Liver (tissue), 9 donors: ENCODE data around the gene PHYKPL. TPM values are rescaled to one million over a fixed set of nuclear protein-coding genes. Genes with fewer than 3 reads are reported as not detected.

Source experiments
- DNase-seq: peaks from one replicate; pipeline ENCODE4 v3.0.0-alpha.2; 2017; ENCODE audit warnings: low spot score
- H3K27ac ChIP-seq, 2 donors: one replicate each; pipeline ENCODE4 v1.7.0; 2013; ENCODE audit warnings: inconsistent platforms in 2 of 2, low read length in 2 of 2, control low read depth in 1 of 2, low read depth in 1 of 2, mild to moderate bottlenecking in 1 of 2
- H3K27me3 ChIP-seq, 4 donors: one replicate each; pipeline versions ENCODE4 v1.6.1 to v1.7.0; 2013; ENCODE audit warnings: low read length in 3 of 4, inconsistent platforms in 1 of 4, mild to moderate bottlenecking in 1 of 4, moderate library complexity in 1 of 4; ENCODE audit not compliant: control insufficient read depth in 4 of 4, insufficient read depth in 4 of 4
- H3K36me3 ChIP-seq, 4 donors: one replicate each; pipeline versions ENCODE4 v1.6.1 to v1.7.0; 2013; ENCODE audit warnings: low read length in 3 of 4, mild to moderate bottlenecking in 3 of 4, low read depth in 1 of 4, moderate library complexity in 1 of 4; ENCODE audit not compliant: control insufficient read depth in 4 of 4, insufficient read depth in 3 of 4
- H3K4me1 ChIP-seq, 4 donors: one replicate each; pipeline versions ENCODE4 v1.6.1 to v1.7.0; 2013; ENCODE audit warnings: low read length in 3 of 4, mild to moderate bottlenecking in 3 of 4, moderate library complexity in 1 of 4; ENCODE audit not compliant: control insufficient read depth in 4 of 4, insufficient read depth in 4 of 4
- H3K4me3 ChIP-seq, 3 donors: one replicate each; pipeline versions ENCODE4 v1.6.1 to v1.7.0; 2013; ENCODE audit warnings: low read length in 3 of 3, control low read depth in 1 of 3, low read depth in 1 of 3, mild to moderate bottlenecking in 1 of 3
- H3K9ac ChIP-seq, 2 donors: one replicate each; pipeline ENCODE4 v1.7.0; 2013; ENCODE audit warnings: low read length in 2 of 2, mild to moderate bottlenecking in 2 of 2, moderate library complexity in 2 of 2, control low read depth in 1 of 2, low read depth in 1 of 2
- H3K9me3 ChIP-seq, 4 donors: one replicate each; pipeline versions ENCODE4 v1.6.1 to v1.7.0; 2013; ENCODE audit warnings: low read length in 3 of 4; ENCODE audit not compliant: control insufficient read depth in 4 of 4
- EGR1 ChIP-seq, 2 donors: IDR thresholded peaks; 2 replicates each; pipeline ENCODE4 v1.6.1; 2016 to 2018; ENCODE audit warnings: antibody characterized with exemption in 2 of 2, low read depth in 2 of 2
- FOXA2 ChIP-seq: IDR thresholded peaks from 2 replicates; pipeline ENCODE4 v1.6.1; 2016; ENCODE audit warnings: antibody characterized with exemption
- GABPA ChIP-seq, 2 donors: IDR thresholded peaks in 1 of 2; conservative IDR thresholded peaks in 1 of 2; 2 replicates each; pipeline ENCODE4 v1.6.1; 2016; ENCODE audit warnings: antibody characterized with exemption in 2 of 2, mild to moderate bottlenecking in 1 of 2, moderate library complexity in 1 of 2
- HNF4A ChIP-seq, 2 donors: conservative IDR thresholded peaks; 2 replicates each; pipeline ENCODE4 v1.6.1; 2016; ENCODE audit warnings: antibody characterized with exemption in 2 of 2, mild to moderate bottlenecking in 2 of 2
- HNF4G ChIP-seq: IDR thresholded peaks from 2 replicates; pipeline ENCODE4 v1.6.1; 2016; ENCODE audit warnings: antibody characterized with exemption
- JUND ChIP-seq, 2 donors: IDR thresholded peaks; 2 replicates each; pipeline ENCODE4 v1.6.1; 2016; ENCODE audit warnings: antibody characterized with exemption in 2 of 2
- NR2F2 ChIP-seq: IDR thresholded peaks from 2 replicates; pipeline ENCODE4 v1.6.1; 2016; ENCODE audit warnings: antibody characterized with exemption
- RAD21 ChIP-seq, 2 donors: IDR thresholded peaks; 2 replicates each; pipeline ENCODE4 v1.6.1; 2016; ENCODE audit warnings: antibody characterized with exemption in 2 of 2, mild to moderate bottlenecking in 2 of 2
- RXRA ChIP-seq, 2 donors: IDR thresholded peaks; 2 replicates each; pipeline ENCODE4 v1.6.1; 2017 to 2018; ENCODE audit warnings: antibody characterized with exemption in 2 of 2, mild to moderate bottlenecking in 1 of 2
- SP1 ChIP-seq: IDR thresholded peaks from 2 replicates; pipeline ENCODE4 v1.6.1; 2018; ENCODE audit warnings: antibody characterized with exemption, mild to moderate bottlenecking
- TAF1 ChIP-seq: conservative IDR thresholded peaks from 2 replicates; pipeline ENCODE4 v1.6.1; 2016; ENCODE audit warnings: antibody characterized with exemption, mild to moderate bottlenecking
- YY1 ChIP-seq: IDR thresholded peaks from 2 replicates; pipeline ENCODE4 v1.6.1; 2016; ENCODE audit warnings: antibody characterized with exemption, mild to moderate bottlenecking
- whole genome bisulfite sequencing: extraction: QIAGEN DNeasy Blood & Tissue Kit; methylation state at CpG from one replicate; pipeline ENCODE4 v1.1.7; 2013; 5-methylcytosine and 5-hydroxymethylcytosine counted together
- polyA plus RNA-seq, 2 donors: library from polyadenylated mRNA; stranded (reverse) in 1 of 2; unstranded in 1 of 2; fragments of 200-250 nt in 1 of 2; fragments of >200 nt in 1 of 2; fragmentation: Nextera tagmentation in 1 of 2; extraction: Ambion mirVana in 1 of 2; gene quantifications; one replicate each; pipeline versions ENCODE4 v1.2.1 to v1.2.3, GENCODE V29; 2013 to 2015
- total RNA-seq, 2 donors: library from RNA; depleted of rRNA; stranded (reverse); fragments of >200 nt; gene quantifications; one replicate each; pipeline ENCODE4 v1.2.3, GENCODE V29; 2014
- TF ChIP-seq, protein P1 (sequence below): IDR thresholded peaks from 2 replicates; pipeline ENCODE4 v1.6.1; 2016; ENCODE audit warnings: antibody characterized with exemption
- TF ChIP-seq, protein P2 (sequence below): IDR thresholded peaks from 2 replicates; pipeline ENCODE4 v1.6.1; 2016; ENCODE audit warnings: antibody characterized with exemption
- TF ChIP-seq, protein P3 (sequence below): IDR thresholded peaks from 2 replicates; pipeline ENCODE4 v1.6.1; 2016; ENCODE audit warnings: antibody characterized with exemption, mild to moderate bottlenecking
- donor health status: healthy.
- donor health status: healthy.
- donor health status: healthy.
- donor health status: healthy.
- donor health status: healthy.

PHYKPL gene
- total and polyA plus RNA-seq, 4 donors: 25.6 to 103 (median 45.0) TPM

DNA sequence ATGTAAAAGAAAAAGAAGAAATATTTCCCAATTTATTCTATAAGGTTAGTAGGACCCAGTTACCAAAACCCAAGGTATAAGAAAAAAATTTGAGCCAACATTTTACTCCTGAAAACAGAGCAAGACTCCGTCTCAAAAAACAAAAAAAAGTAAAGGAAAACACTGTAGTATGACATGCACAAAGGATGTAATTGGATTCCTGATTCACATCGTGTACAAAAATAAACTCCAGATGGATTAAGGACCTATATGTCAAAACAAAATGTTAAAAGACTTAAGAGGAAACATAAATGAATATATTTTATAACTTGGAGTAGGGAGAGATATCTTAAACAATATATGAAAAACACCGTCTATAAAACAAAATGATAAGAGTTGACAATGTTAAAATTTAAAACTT lies 13.8 kb downstream of the PHYKPL start:
- 91% methylated on average over 3 of the region's 3 CpGs for WGBS
- peaks cover 9 to 55% (median 41%) of the 10 kb centered on the region in 4 donors for H3K36me3 ChIP-seq
- H3K27ac ChIP-seq: no peak overlapping the region
- no peaks in the 10 kb centered on the region for H3K9me3 ChIP-seq
- no peaks in the 10 kb centered on the region for H3K27me3 ChIP-seq
- no peak overlapping the region for H3K4me3 ChIP-seq
- TF ChIP-seq NR2F2 (no peak), EGR1 (IDR thresholded peaks at IDR 0.05; ENCODE audit: low read depth in 2 of 2) (no peak), SP1 (no peak)
- DNase-seq: no peak
- no peak overlapping the region for H3K9ac ChIP-seq
- peaks cover 13 to 23% (median 21%) of the 10 kb centered on the region in 4 donors for H3K4me1 ChIP-seq

DNA sequence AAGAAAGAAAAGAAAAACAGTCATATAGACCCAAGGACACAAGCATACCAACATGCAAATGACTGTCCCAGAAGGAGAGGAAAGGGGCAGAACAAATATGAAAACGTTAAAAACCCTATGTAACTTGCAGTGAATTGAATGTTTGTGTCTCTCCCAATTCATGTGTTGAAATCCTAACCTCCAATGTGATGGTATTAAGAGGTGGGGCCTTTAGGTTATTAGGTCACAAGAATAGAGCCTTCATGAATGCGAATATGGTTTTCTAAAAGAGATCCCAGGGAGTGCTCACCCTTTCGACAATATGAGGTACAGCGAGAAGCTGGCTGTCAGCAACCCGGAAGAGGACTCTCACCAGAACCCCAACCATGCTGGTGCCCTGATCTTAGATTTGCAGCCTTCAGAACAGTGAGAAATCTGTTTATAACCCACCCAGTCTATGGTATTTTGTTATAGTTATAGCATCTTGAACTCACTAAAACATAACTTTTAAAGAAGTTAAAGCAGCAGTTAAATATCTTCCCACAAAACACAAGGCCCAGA lies 14.3 kb downstream of the PHYKPL start:
- Histone ChIP-seq H3K27ac (no peak overlapping the region), H3K4me1 (peaks cover 14 to 28% (median 26%) of the 10 kb centered on the region in 4 donors), H3K27me3 (no peaks in the 10 kb centered on the region), H3K9me3 (no peaks in the 10 kb centered on the region), H3K36me3 (peaks cover 9 to 57% (median 39%) of the 10 kb centered on the region in 4 donors), H3K4me3 (no peak overlapping the region), H3K9ac (no peak overlapping the region)
- TF ChIP-seq JUND (IDR thresholded peaks at IDR 0.05) (no peak), EGR1 (IDR thresholded peaks at IDR 0.05; ENCODE audit: low read depth in 2 of 2) (no peak), YY1 (no peak), RXRA (IDR thresholded peaks at IDR 0.05) (no peak), GABPA (IDR thresholded peaks at IDR 0.05 in 1 of 2, conservative IDR thresholded peaks at IDR 0.05 in 1 of 2) (no peak), HNF4A (conservative IDR thresholded peaks at IDR 0.05) (no peak), NR2F2 (no peak), TAF1 (no peak), FOXA2 (no peak), RAD21 (IDR thresholded peaks at IDR 0.05) (no peak)
- TF ChIP-seq, protein P1, sequence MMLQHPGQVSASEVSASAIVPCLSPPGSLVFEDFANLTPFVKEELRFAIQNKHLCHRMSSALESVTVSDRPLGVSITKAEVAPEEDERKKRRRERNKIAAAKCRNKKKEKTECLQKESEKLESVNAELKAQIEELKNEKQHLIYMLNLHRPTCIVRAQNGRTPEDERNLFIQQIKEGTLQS: no peak
- TF ChIP-seq, protein P2, sequence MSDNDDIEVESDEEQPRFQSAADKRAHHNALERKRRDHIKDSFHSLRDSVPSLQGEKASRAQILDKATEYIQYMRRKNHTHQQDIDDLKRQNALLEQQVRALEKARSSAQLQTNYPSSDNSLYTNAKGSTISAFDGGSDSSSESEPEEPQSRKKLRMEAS: no peak
- WGBS: 79% methylated on average over 5 of the region's 5 CpGs
- no peak for DNase-seq

DNA sequence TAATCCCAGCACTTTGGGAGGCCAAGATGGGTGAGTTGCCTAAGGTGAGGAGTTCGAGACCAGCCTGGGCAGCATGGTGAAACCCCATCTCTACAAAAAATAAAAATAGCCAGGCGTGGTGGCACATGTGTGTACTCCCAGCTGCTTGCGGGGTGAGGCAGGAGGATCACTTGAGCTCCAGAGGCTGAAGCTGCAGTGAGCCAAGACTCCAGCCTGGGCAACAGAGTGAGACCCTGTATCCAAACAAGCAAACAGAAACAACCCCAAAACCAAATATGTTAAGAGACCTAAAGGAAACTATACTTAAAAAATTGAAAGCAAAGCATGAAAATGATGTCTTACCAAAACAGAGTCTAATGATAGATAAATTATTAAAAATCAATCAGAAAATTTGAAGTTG lies 15.8 kb downstream of the PHYKPL start:
- H3K36me3 ChIP-seq: peaks cover 7 to 56% (median 39%) of the 10 kb centered on the region in 4 donors
- no peaks in the 10 kb centered on the region for H3K9me3 ChIP-seq
- TF ChIP-seq RAD21 (IDR thresholded peaks at IDR 0.05) (no peak), TAF1 (no peak), HNF4G (no peak), SP1 (no peak), RXRA (IDR thresholded peaks at IDR 0.05) (no peak)
- TF ChIP-seq, protein P3, sequence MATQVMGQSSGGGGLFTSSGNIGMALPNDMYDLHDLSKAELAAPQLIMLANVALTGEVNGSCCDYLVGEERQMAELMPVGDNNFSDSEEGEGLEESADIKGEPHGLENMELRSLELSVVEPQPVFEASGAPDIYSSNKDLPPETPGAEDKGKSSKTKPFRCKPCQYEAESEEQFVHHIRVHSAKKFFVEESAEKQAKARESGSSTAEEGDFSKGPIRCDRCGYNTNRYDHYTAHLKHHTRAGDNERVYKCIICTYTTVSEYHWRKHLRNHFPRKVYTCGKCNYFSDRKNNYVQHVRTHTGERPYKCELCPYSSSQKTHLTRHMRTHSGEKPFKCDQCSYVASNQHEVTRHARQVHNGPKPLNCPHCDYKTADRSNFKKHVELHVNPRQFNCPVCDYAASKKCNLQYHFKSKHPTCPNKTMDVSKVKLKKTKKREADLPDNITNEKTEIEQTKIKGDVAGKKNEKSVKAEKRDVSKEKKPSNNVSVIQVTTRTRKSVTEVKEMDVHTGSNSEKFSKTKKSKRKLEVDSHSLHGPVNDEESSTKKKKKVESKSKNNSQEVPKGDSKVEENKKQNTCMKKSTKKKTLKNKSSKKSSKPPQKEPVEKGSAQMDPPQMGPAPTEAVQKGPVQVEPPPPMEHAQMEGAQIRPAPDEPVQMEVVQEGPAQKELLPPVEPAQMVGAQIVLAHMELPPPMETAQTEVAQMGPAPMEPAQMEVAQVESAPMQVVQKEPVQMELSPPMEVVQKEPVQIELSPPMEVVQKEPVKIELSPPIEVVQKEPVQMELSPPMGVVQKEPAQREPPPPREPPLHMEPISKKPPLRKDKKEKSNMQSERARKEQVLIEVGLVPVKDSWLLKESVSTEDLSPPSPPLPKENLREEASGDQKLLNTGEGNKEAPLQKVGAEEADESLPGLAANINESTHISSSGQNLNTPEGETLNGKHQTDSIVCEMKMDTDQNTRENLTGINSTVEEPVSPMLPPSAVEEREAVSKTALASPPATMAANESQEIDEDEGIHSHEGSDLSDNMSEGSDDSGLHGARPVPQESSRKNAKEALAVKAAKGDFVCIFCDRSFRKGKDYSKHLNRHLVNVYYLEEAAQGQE: no peak
- H3K4me1 ChIP-seq: peaks cover 22 to 41% (median 37%) of the 10 kb centered on the region in 4 donors
- H3K27ac ChIP-seq: no peak overlapping the region
- WGBS: 88% methylated on average over 3 of the region's 3 CpGs
- H3K27me3 ChIP-seq: no peaks in the 10 kb centered on the region
- no peak overlapping the region for H3K9ac ChIP-seq
- no peak overlapping the region for H3K4me3 ChIP-seq
- no peak for DNase-seq
